ENCODE measurements around the gene SLC16A5. TPM values are rescaled to one million over a fixed set of nuclear protein-coding genes. Genes with fewer than 3 reads are reported as not detected.

SLC16A5 gene
- total RNA-seq, 4 donors from 2014 or later, result 1.5 to 7.9 (median 6.9) TPM

GRCh38 chr17:75147878-75148546, 60.3 kb downstream of the SLC16A5 start:
- Histone ChIP-seq H3K4me1 (peaks cover 3 to 9% of the 10 kb centered on the region in 2 donors), H3K9me3 (no peaks in the 10 kb centered on the region), H3K4me3 (no peak overlapping the region), H3K36me3 (peaks cover 0 to 34% of the 10 kb centered on the region in 2 donors), H3K27ac (no peak overlapping the region), H3K27me3 (no peaks in the 10 kb centered on the region)
- intact Hi-C loops (cut with DNase I; ENCODE audit: low total_unique reads), result no loop called here
- TF ChIP-seq CTCF (IDR thresholded peaks at IDR 0.05 in 4 of 5, conservative IDR thresholded peaks at IDR 0.05 in 1 of 5) (no peak), POLR2A (IDR thresholded peaks at IDR 0.05) (no peak)
- no peak for DNase-seq
- ATAC-seq, result no peak
- in situ Hi-C loops (cut with MboI; ENCODE audit: low sequenced_read_pairs in 4 of 4), result no loop called here

- no peak overlapping the region for H3K4me3 ChIP-seq
- in situ Hi-C loops (cut with MboI; ENCODE audit: low sequenced_read_pairs in 4 of 4) (no loop called here), intact Hi-C loops (cut with DNase I; ENCODE audit: low total_unique reads) (no loop called here)
- DNase-seq, result no peak
- TF ChIP-seq CTCF (IDR thresholded peaks at IDR 0.05 in 4 of 5, conservative IDR thresholded peaks at IDR 0.05 in 1 of 5) (no peak), POLR2A (IDR thresholded peaks at IDR 0.05) (no peak)
- H3K9me3 ChIP-seq, result no peaks in the 10 kb centered on the region
- no peaks in the 10 kb centered on the region for H3K27me3 ChIP-seq
- no peak for ATAC-seq
- H3K4me1 ChIP-seq, result peaks cover 19 to 21% of the 10 kb centered on the region in 2 donors
- no peak overlapping the region for H3K27ac ChIP-seq
- H3K36me3 ChIP-seq, result peaks cover 0 to 16% of the 10 kb centered on the region in 2 donors
These were observed 64.2 kb downstream of the SLC16A5 start for GRCh38 chr17:75151930-75152329.

DNA sequence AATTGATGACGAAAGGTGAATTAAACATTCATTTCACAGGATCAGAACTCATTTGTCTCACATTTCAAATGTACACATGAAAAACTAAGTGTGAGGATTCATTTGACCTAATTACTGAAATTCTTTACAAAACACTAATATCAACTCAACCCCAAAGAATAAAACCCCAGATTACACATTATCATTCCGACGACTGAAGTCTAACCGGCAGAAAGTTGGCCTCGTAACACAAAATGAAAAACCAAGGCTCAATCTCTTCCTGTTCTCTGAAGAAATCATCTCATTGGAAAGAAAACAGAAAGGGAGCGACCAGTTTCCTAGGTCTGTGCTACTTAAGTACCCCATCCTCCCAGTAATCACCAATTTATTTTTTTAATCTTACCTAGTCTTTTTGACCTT, 64.8 kb downstream of the SLC16A5 start:
- ATAC-seq, result no peak
- Histone ChIP-seq H3K9me3 (no peaks in the 10 kb centered on the region), H3K4me1 (peaks cover 19 to 21% of the 10 kb centered on the region in 2 donors), H3K36me3 (peaks cover 0 to 10% of the 10 kb centered on the region in 2 donors), H3K27ac (no peak overlapping the region), H3K27me3 (no peaks in the 10 kb centered on the region), H3K4me3 (no peak overlapping the region)
- TF ChIP-seq POLR2A (IDR thresholded peaks at IDR 0.05), result no peak
- no peak for TF ChIP-seq CTCF (IDR thresholded peaks at IDR 0.05 in 4 of 5, conservative IDR thresholded peaks at IDR 0.05 in 1 of 5)
- in situ Hi-C loops (cut with MboI; ENCODE audit: low sequenced_read_pairs in 4 of 4), result no loop called here
- intact Hi-C loops (cut with DNase I; ENCODE audit: low total_unique reads), result no loop called here
- no peak for DNase-seq

DNA sequence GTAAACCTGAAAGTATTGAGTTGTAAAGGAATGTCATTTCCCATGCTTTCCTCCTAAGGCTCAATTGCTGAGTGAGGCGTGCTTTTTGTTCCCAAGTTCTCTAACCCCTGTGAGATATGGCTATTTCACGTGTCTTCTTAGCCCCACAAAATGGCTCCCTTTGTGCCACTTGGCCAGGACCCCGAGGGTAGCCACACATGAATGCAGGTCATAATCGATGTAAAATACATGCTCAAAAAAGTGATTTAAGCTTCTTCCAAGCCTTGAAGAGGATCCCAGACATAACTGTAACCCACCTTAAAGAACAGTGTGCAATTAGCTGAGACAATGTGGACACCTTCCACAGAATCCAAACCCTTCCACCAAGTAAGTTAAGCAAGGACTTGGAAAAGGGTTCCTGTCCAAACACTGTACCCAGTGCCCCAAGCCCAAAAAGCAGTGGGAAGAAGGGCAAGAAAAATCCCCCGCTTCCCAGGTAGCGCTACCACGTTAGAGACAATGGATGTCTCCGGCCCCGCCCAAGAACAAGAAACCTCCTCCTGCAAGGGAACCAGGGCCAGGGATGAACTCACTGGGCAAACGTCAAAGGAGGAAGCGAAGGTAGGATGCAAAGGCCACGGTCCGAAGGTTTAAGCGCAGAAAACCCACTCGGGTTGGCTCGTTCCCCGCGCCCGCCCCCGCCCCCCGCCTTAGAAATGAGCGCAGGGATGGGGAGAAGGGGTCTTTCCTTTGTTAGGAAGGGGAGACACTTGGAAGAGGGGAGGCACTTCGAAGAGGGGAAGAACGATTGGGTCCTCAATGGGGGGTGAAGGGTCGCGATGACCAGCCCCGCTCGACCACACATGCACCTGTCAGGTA, 65.4 kb downstream of the SLC16A5 start:
- Histone ChIP-seq H3K4me3 (peak overlapping the region; percentile 65 to 83 (median 74)), H3K27me3 (no peaks in the 10 kb centered on the region), H3K27ac (no peak overlapping the region), H3K4me1 (peaks cover 19 to 21% of the 10 kb centered on the region in 2 donors), H3K36me3 (peaks cover 0 to 4% of the 10 kb centered on the region in 2 donors), H3K9me3 (no peaks in the 10 kb centered on the region)
- DNase-seq, result no peak
- ATAC-seq, result no peak
- in situ Hi-C loops (cut with MboI; ENCODE audit: low sequenced_read_pairs in 4 of 4) (no loop called here), intact Hi-C loops (cut with DNase I; ENCODE audit: low total_unique reads) (no loop called here)
- TF ChIP-seq CTCF (IDR thresholded peaks at IDR 0.05 in 4 of 5, conservative IDR thresholded peaks at IDR 0.05 in 1 of 5), result no peak
- no peak for TF ChIP-seq POLR2A (IDR thresholded peaks at IDR 0.05)
